HepG2 (cell line): ENCODE measurements around the gene SLC25A14. TPM values are rescaled to one million over a fixed set of nuclear protein-coding genes. Genes with fewer than 3 reads are reported as not detected.

Experiments
- ATAC-seq: fragments of 200-7000 bp; cut with Tn5 transposase; 3 replicates; pipeline ENCODE4 v1.9.1; 2020; ENCODE audit warnings: mild to moderate bottlenecking, moderate library complexity
- BruUV-seq: library from RNA; stranded (reverse); fragments of 400-500 nt; replicated peaks from 2 replicates; lab custom pipeline; 2021; lab: Mats Ljungman, UMichigan
- CTCF ChIA-PET: fragments of 300-600 bp; formaldehyde crosslinking; extraction: SDS; loops from one replicate; lab custom pipeline; 2021; ENCODE audit warnings: low total read pairs, inconsistent platforms, low intra/inter-chr PET ratio; lab: Yijun Ruan, JAX
- POLR2A ChIA-PET: fragments of 350-600 bp; sonication (Branson Sonifier 250); formaldehyde crosslinking; loops from one replicate; lab custom pipeline; 2020; ENCODE audit warnings: antibody characterized with exemption, inconsistent platforms; lab: Yijun Ruan, JAX
- DNase-seq: peaks from one replicate; pipeline ENCODE4 v3.0.0-alpha.2; 2015; ENCODE audit warnings: low spot score
- FAIRE-seq: peaks from 3 replicates; lab custom pipeline; 2011; peaks lifted over from hg19 to GRCh38; lab: Jason Lieb, UNC
- H2AFZ ChIP-seq: one replicate; pipeline ENCODE4 v1.6.1; 2011; ENCODE audit warnings: low read length, inconsistent platforms
- H3K27ac ChIP-seq: fragments of 300-600 bp; 3 replicates; pipeline ENCODE4 v1.8.0; 2011; ENCODE audit warnings: mixed run types, mild to moderate bottlenecking, mixed read lengths, low read length, inconsistent platforms; ENCODE audit not compliant: insufficient read depth; ENCODE audit errors: extremely low read length
- H3K27me3 ChIP-seq, 2 experiments: fragments of 200-600 bp in 1 of 2; 2 replicates in 1 of 2; 3 replicates in 1 of 2; pipeline versions ENCODE4 v1.6.0 to v1.8.0; 2011; ENCODE audit warnings: low read length in 2 of 2, mild to moderate bottlenecking in 2 of 2, moderate library complexity in 2 of 2, inconsistent platforms in 1 of 2; ENCODE audit not compliant: insufficient read depth in 2 of 2, control insufficient read depth in 1 of 2
- H3K36me3 ChIP-seq, 2 experiments: fragments of 200-600 bp in 1 of 2; replicated peaks in 1 of 2; 2 replicates in 1 of 2; 3 replicates in 1 of 2; pipeline versions ENCODE4 v1.5.1 to v1.8.0; 2011; ENCODE audit warnings: low read length in 2 of 2, inconsistent platforms in 1 of 2; ENCODE audit not compliant: insufficient read depth in 2 of 2, control insufficient read depth in 1 of 2
- H3K4me1 ChIP-seq: 2 replicates; pipeline ENCODE4 v1.5.1; 2012; ENCODE audit warnings: low read length, inconsistent platforms; ENCODE audit not compliant: insufficient read depth
- H3K4me2 ChIP-seq: 2 replicates; pipeline ENCODE4 v1.6.0; 2011; ENCODE audit warnings: low read depth, low read length, inconsistent platforms
- H3K4me3 ChIP-seq, 3 experiments: fragments of 200-600 bp in 1 of 3; sonication (generic), shearing (Covaris generic) in 1 of 3; replicated peaks in 1 of 3; 2 replicates each; pipeline ENCODE4 v1.5.1; 2011 to 2016; ENCODE audit warnings: low read length in 3 of 3, inconsistent platforms in 2 of 3, low read depth in 2 of 3, mild to moderate bottlenecking in 2 of 3, control low read depth in 1 of 3, mixed read lengths in 1 of 3; ENCODE audit not compliant: insufficient read depth in 1 of 3
- H3K79me2 ChIP-seq: one replicate; pipeline ENCODE4 v1.6.1; 2011; ENCODE audit warnings: low read length, inconsistent platforms; ENCODE audit not compliant: insufficient read depth
- H3K9ac ChIP-seq: 2 replicates; pipeline ENCODE4 v1.6.0; 2011; ENCODE audit warnings: mild to moderate bottlenecking, low read depth, low read length, inconsistent platforms; ENCODE audit not compliant: insufficient read depth
- H3K9me3 ChIP-seq: 2 replicates; pipeline ENCODE4 v1.5.1; 2012; ENCODE audit warnings: mild to moderate bottlenecking, low read length
- H4K20me1 ChIP-seq: 2 replicates; pipeline ENCODE4 v1.6.0; 2011; ENCODE audit warnings: inconsistent platforms, mild to moderate bottlenecking, low read length, moderate library complexity; ENCODE audit not compliant: insufficient read depth
- BCL6 ChIP-seq: IDR thresholded peaks from 2 replicates; pipeline ENCODE4 v1.6.1; 2016; ENCODE audit warnings: missing genetic modification reagents, missing compliant biosample characterization
- CREB1 ChIP-seq, 2 experiments: fragments of 450-650 bp in 1 of 2; IDR thresholded peaks; 2 replicates each; pipeline ENCODE4 v1.6.1; 2016 to 2017; ENCODE audit warnings: control low read depth in 1 of 2, mild to moderate bottlenecking in 1 of 2, missing compliant biosample characterization in 1 of 2, missing genetic modification characterization in 1 of 2
- DNMT3B ChIP-seq: conservative IDR thresholded peaks from 2 replicates; pipeline ENCODE4 v1.6.1; 2016; ENCODE audit warnings: missing biosample characterization, control low read depth
- FOXO1 ChIP-seq: sonication (generic); formaldehyde crosslinking; IDR thresholded peaks from 2 replicates; pipeline ENCODE4 v1.4.0; 2020; ENCODE audit warnings: missing genetic modification reagents
- HHEX ChIP-seq: IDR thresholded peaks from 2 replicates; pipeline ENCODE4 v1.6.1; 2016; ENCODE audit warnings: control low read depth
- KAT8 ChIP-seq: IDR thresholded peaks from 2 replicates; pipeline ENCODE4 v1.6.1; 2016; ENCODE audit warnings: missing genetic modification reagents, missing compliant biosample characterization
- ZNF296 ChIP-seq: sonication (generic); formaldehyde crosslinking; conservative IDR thresholded peaks from 2 replicates; pipeline ENCODE4 v1.5.0; 2020; ENCODE audit warnings: mild to moderate bottlenecking, missing genetic modification reagents
- ZNF496 ChIP-seq: sonication (generic); formaldehyde crosslinking; IDR thresholded peaks from 2 replicates; pipeline ENCODE4 v1.8.1; 2023; ENCODE audit warnings: mild to moderate bottlenecking, moderate library complexity, missing genetic modification reagents; ENCODE audit not compliant: insufficient replicate concordance
- WGBS: methylation state at CpG from one replicate; pipeline ENCODE4 v1.1.6; 2017; ENCODE audit warnings: low lambda C conversion rate; 5-methylcytosine and 5-hydroxymethylcytosine counted together
- in situ Hi-C: cut with HindIII; loops from 2 replicates; pipeline ENCODE4 v1.10.0; 2017; ENCODE audit warnings: low pct_unique_long_range_greater_than_20kb; ENCODE audit not compliant: extremely low pct_ligation_motif_present
- intact Hi-C: fragments of 100-400 bp; cut with micrococcal nuclease; formaldehyde crosslinking; loops from one replicate; pipeline ENCODE4 v1.10.0; 2022; ENCODE audit not compliant: unreplicated experiment
- polyA plus RNA-seq, 8 experiments: library from polyadenylated mRNA; depleted of rRNA in 3 of 8; stranded (reverse) in 7 of 8; unstranded in 1 of 8; fragments of >200 nt; fragmentation: Illumina TruSeq in 4 of 8; extraction: Trizol in 4 of 8; gene quantifications; 2 replicates each; pipeline versions ENCODE4 v1.2.1 to v1.2.3, GENCODE V29; 2011 to 2016; ENCODE audit warnings: low read depth in 4 of 8, missing spikeins in 1 of 8, mixed read lengths in 1 of 8; ENCODE audit not compliant: insufficient read depth in 1 of 8
- total RNA-seq, 5 experiments: library from RNA; depleted of rRNA; stranded (reverse); fragments of >200 nt; fragmentation: Illumina TruSeq; extraction: Trizol; gene quantifications; 2 replicates each; pipeline ENCODE4 v1.2.3, GENCODE V29; 2016; ENCODE audit warnings: low read depth in 1 of 5
- TF ChIP-seq, protein P1 (sequence below): sonication (generic); formaldehyde crosslinking; IDR thresholded peaks from 2 replicates; pipeline ENCODE4 v1.4.0; 2020; ENCODE audit warnings: missing genetic modification reagents
- TF ChIP-seq, protein P2 (sequence below): sonication (generic); formaldehyde crosslinking; IDR thresholded peaks from 2 replicates; pipeline ENCODE4; 2020; ENCODE audit warnings: missing genetic modification reagents, mild to moderate bottlenecking, borderline replicate concordance
- TF ChIP-seq, protein P3 (sequence below): sonication (generic); formaldehyde crosslinking; IDR thresholded peaks from 2 replicates; pipeline ENCODE4 v1.4.0; 2020; ENCODE audit warnings: missing genetic modification reagents, borderline replicate concordance

SLC25A14 gene
- total and polyA plus RNA-seq, 2 of the 13 experiments (the other 11 are each of a cell fraction or from before 2014, with no cell fraction given), result 14.0 to 15.6 TPM

DNA sequence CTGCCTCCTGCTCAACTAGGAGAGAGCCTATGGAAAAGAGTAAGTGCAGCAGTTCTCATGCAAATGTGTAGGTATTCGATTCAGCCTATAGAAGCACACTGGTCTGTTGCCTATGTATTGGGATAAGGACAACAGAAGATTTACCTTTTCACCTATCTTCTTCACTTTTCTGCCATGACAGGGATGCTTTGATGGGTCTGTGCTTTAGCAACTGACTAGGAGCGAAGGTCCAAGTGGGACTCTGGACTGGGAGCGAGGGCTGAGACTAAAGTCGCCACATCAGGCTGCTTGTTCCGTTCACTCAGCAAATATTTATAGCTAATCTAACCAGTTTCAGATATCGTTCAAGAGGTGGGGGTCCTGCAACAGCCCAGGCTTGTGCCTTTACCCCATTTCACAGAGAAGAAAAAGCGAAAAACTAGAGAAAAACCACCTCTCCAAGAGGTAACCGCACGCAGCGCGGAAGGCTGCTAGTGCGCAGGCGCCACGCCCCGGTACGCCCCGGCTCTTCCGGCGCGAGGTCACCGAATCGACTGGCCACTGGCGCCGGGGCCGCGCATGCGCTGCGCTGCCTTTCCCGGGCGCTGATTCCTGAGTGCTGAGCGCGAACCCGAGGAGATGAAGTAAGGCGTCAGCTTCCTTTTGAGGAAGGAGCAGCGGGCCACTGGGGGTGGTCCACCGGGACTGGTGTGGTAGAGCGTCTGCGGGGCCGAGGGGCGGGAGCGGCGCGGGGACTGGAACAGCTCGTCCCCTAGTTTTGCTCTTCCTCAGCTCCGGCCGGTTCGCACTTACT, 61.9 kb downstream of the SLC25A14 start, which contains the start of gene RBMX2 (continued):
- TF ChIP-seq, protein P1, sequence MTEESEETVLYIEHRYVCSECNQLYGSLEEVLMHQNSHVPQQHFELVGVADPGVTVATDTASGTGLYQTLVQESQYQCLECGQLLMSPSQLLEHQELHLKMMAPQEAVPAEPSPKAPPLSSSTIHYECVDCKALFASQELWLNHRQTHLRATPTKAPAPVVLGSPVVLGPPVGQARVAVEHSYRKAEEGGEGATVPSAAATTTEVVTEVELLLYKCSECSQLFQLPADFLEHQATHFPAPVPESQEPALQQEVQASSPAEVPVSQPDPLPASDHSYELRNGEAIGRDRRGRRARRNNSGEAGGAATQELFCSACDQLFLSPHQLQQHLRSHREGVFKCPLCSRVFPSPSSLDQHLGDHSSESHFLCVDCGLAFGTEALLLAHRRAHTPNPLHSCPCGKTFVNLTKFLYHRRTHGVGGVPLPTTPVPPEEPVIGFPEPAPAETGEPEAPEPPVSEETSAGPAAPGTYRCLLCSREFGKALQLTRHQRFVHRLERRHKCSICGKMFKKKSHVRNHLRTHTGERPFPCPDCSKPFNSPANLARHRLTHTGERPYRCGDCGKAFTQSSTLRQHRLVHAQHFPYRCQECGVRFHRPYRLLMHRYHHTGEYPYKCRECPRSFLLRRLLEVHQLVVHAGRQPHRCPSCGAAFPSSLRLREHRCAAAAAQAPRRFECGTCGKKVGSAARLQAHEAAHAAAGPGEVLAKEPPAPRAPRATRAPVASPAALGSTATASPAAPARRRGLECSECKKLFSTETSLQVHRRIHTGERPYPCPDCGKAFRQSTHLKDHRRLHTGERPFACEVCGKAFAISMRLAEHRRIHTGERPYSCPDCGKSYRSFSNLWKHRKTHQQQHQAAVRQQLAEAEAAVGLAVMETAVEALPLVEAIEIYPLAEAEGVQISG (CRISPR knock-in tag), result peak; percentile 37; the same call in 1 of the 2 replicates
- TF ChIP-seq KAT8, result peak; percentile 88

DNA sequence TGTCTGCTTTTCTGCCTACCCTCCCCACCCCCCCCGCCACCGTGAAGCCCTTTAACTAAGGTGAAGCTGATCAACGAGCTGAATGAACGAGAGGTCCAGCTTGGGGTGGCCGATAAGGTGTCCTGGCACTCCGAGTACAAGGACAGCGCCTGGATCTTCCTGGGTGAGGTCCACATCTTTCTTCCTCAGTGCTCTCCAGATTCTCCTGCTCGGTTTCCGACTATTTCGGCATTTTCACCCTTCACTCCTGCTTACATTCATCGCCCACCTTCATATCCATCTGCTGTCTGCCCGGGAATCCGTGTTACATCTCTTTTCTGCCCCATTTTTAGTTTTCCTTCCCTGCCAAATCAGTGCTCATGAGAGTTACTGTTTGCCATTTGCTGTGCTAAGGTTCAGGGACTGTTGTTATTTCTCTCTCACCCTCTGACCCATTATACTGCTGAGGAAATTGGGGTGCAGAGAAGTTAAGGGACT, 62.5 kb downstream of the SLC25A14 start:
- in situ Hi-C loops, result no loop called here
- ATAC-seq, result peak; percentile 43
- no peak overlapping the region for H2AFZ ChIP-seq
- 2% methylated on average over 8 of the region's 13 CpGs for WGBS
- H3K27me3 ChIP-seq, result no peaks in the 10 kb centered on the region; a peak in 1 of 5 replicates
- BruUV-seq, result TSS peak; percentile 67
- TF ChIP-seq HHEX (CRISPR knock-in tag) (no peak), ZNF296 (no peak), CREB1 (IDR thresholded peaks at IDR 0.05) (no peak), CREB1 (CRISPR knock-in tag; IDR thresholded peaks at IDR 0.05) (no peak), DNMT3B (CRISPR knock-in tag) (no peak), BCL6 (CRISPR knock-in tag) (no peak), FOXO1 (CRISPR knock-in tag) (no peak), ZNF496 (CRISPR knock-in tag) (no peak)
- TF ChIP-seq, protein P2, sequence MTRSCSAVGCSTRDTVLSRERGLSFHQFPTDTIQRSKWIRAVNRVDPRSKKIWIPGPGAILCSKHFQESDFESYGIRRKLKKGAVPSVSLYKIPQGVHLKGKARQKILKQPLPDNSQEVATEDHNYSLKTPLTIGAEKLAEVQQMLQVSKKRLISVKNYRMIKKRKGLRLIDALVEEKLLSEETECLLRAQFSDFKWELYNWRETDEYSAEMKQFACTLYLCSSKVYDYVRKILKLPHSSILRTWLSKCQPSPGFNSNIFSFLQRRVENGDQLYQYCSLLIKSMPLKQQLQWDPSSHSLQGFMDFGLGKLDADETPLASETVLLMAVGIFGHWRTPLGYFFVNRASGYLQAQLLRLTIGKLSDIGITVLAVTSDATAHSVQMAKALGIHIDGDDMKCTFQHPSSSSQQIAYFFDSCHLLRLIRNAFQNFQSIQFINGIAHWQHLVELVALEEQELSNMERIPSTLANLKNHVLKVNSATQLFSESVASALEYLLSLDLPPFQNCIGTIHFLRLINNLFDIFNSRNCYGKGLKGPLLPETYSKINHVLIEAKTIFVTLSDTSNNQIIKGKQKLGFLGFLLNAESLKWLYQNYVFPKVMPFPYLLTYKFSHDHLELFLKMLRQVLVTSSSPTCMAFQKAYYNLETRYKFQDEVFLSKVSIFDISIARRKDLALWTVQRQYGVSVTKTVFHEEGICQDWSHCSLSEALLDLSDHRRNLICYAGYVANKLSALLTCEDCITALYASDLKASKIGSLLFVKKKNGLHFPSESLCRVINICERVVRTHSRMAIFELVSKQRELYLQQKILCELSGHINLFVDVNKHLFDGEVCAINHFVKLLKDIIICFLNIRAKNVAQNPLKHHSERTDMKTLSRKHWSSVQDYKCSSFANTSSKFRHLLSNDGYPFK (CRISPR knock-in tag), result no peak
- TF ChIP-seq, protein P3, sequence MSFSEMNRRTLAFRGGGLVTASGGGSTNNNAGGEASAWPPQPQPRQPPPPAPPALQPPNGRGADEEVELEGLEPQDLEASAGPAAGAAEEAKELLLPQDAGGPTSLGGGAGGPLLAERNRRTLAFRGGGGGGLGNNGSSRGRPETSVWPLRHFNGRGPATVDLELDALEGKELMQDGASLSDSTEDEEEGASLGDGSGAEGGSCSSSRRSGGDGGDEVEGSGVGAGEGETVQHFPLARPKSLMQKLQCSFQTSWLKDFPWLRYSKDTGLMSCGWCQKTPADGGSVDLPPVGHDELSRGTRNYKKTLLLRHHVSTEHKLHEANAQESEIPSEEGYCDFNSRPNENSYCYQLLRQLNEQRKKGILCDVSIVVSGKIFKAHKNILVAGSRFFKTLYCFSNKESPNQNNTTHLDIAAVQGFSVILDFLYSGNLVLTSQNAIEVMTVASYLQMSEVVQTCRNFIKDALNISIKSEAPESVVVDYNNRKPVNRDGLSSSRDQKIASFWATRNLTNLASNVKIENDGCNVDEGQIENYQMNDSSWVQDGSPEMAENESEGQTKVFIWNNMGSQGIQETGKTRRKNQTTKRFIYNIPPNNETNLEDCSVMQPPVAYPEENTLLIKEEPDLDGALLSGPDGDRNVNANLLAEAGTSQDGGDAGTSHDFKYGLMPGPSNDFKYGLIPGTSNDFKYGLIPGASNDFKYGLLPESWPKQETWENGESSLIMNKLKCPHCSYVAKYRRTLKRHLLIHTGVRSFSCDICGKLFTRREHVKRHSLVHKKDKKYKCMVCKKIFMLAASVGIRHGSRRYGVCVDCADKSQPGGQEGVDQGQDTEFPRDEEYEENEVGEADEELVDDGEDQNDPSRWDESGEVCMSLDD (CRISPR knock-in tag), result no peak
- TF ChIP-seq, all 625 proteins: peak for 0
- H3K9ac ChIP-seq, result peak overlapping the region; percentile 78
- no peaks in the 10 kb centered on the region for H3K9me3 ChIP-seq
- peak overlapping the region; percentile 87 for H3K27ac ChIP-seq
- peak overlapping the region; percentile 67 to 83 (median 83); a peak in 5 of 6 replicates for H3K4me3 ChIP-seq
- ChIA-PET CTCF (no interaction called here), POLR2A (interaction anchor here (0.7 to 1.0 kb wide), 2 partner anchors 12 to 16 kb away, joined by 3 read pairs; no protein-coding TSS in a partner anchor)
- no peaks in the 10 kb centered on the region for H4K20me1 ChIP-seq
- DNase-seq (no peak), FAIRE-seq (peak; percentile 58)
- H3K79me2 ChIP-seq, result peaks cover 10% of the 10 kb centered on the region
- H3K4me2 ChIP-seq, result peak overlapping the region; percentile 83
- H3K36me3 ChIP-seq, result no peaks in the 10 kb centered on the region; a peak in 1 of 5 replicates
- H3K4me1 ChIP-seq, result peaks cover 18% of the 10 kb centered on the region
- intact Hi-C loops, result no loop called here
